Smooth muscle cell (in vitro differentiated cells): Measurements from ENCODE around the gene COTL1. TPM values are rescaled to one million over a fixed set of nuclear protein-coding genes. Genes with fewer than 3 reads are reported as not detected.
A peak's percentile ranks its signal among the peaks of the same experiment; 100 is the strongest.

ENCODE experiments used
- DNase-seq: peaks from one replicate; lab custom pipeline; 2025; ENCODE audit not compliant: unreplicated experiment; lab: John Stamatoyannopoulos, UW
- H2AFZ ChIP-seq: fragments of 200-600 bp; sonication (generic); 2 replicates; pipeline ENCODE4 v1.6.0; 2016; ENCODE audit warnings: antibody characterized with exemption, low read depth, mild to moderate bottlenecking
- H3F3A ChIP-seq: fragments of 200-600 bp; sonication (generic); 2 replicates; pipeline ENCODE4 v1.6.0; 2017; ENCODE audit warnings: antibody characterized with exemption, low read depth
- H3K27ac ChIP-seq: fragments of 200-600 bp; sonication (generic); 2 replicates; pipeline ENCODE4 v1.5.1; 2016; ENCODE audit warnings: low read depth, mild to moderate bottlenecking
- H3K27me3 ChIP-seq: fragments of 200-600 bp; sonication (generic); 2 replicates; pipeline ENCODE4 v1.6.1; 2016; ENCODE audit warnings: low read depth, mild to moderate bottlenecking
- H3K36me3 ChIP-seq: fragments of 200-600 bp; sonication (generic); 2 replicates; pipeline ENCODE4 v1.5.1; 2016; ENCODE audit warnings: low read depth
- H3K4me1 ChIP-seq: fragments of 200-600 bp; sonication (generic); 2 replicates; pipeline ENCODE4 v1.5.1; 2016; ENCODE audit warnings: low read depth
- H3K4me2 ChIP-seq: fragments of 200-600 bp; sonication (generic); 2 replicates; pipeline ENCODE4 v1.6.0; 2016; ENCODE audit warnings: mild to moderate bottlenecking
- H3K4me3 ChIP-seq: fragments of 200-600 bp; sonication (generic); 2 replicates; pipeline ENCODE4 v1.5.1; 2016; ENCODE audit warnings: mild to moderate bottlenecking
- H3K79me2 ChIP-seq: fragments of 200-600 bp; sonication (generic); 2 replicates; pipeline ENCODE4 v1.6.0; 2016; ENCODE audit warnings: low read depth, mild to moderate bottlenecking
- H3K9ac ChIP-seq: fragments of 200-600 bp; sonication (generic); 2 replicates; pipeline ENCODE4 v1.6.0; 2016; ENCODE audit warnings: low read depth
- H3K9me3 ChIP-seq: fragments of 200-600 bp; sonication (generic); replicated peaks from 2 replicates; pipeline ENCODE4 v1.5.1; 2016; ENCODE audit warnings: low read depth
- H4K20me1 ChIP-seq: fragments of 200-600 bp; sonication (generic); 2 replicates; pipeline ENCODE4 v1.6.0; 2016; ENCODE audit warnings: low read depth
- WGBS: methylation state at CpG from one replicate; pipeline ENCODE4 v1.1.7; 2016; ENCODE audit warnings: low lambda C conversion rate; 5-methylcytosine and 5-hydroxymethylcytosine counted together
- polyA plus RNA-seq: library from polyadenylated mRNA; unstranded; fragments of >200 nt; fragmentation: Nextera tagmentation; extraction: Ambion mirVana; gene quantifications from 2 replicates; pipeline ENCODE4 v1.2.1, GENCODE V29; 2016
- total RNA-seq: library from RNA; depleted of rRNA; stranded (reverse); fragments of >200 nt; gene quantifications from 2 replicates; pipeline ENCODE4 v1.2.3, GENCODE V29; 2014
- TF ChIP-seq, protein P1 (sequence below): fragments of 200-600 bp; sonication (generic); IDR thresholded peaks from 2 replicates; pipeline ENCODE4 v1.5.1; 2017; ENCODE audit warnings: borderline replicate concordance, mild to moderate bottlenecking, antibody characterized with exemption; ENCODE audit not compliant: insufficient read depth, poor library complexity, severe bottlenecking

The COTL1 gene
- total and polyA plus RNA-seq, 2 experiments from 2014 or later: 81.2 to 233 TPM

DNA sequence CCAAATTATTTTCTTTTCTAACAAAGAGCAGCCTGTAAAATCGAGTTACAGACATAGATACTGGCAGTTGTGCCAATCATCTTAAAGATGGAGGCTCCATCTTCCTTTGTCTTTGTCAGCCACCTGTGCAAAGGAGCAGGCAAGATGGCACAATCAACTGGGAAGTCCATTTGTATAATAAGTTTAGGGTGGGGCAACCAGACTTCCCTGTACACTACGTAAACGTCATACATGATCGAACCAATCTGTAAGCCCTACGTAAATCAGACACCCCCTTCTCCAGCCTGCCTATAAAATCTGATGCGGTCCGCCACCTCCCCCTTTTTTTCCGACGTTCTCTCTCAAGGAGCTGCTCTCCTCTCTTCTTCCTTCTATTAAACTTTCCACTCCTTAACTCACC, 82.0 kb downstream of the COTL1 start:
- WGBS: 86% methylated on average over 9 of the region's 9 CpGs

DNA sequence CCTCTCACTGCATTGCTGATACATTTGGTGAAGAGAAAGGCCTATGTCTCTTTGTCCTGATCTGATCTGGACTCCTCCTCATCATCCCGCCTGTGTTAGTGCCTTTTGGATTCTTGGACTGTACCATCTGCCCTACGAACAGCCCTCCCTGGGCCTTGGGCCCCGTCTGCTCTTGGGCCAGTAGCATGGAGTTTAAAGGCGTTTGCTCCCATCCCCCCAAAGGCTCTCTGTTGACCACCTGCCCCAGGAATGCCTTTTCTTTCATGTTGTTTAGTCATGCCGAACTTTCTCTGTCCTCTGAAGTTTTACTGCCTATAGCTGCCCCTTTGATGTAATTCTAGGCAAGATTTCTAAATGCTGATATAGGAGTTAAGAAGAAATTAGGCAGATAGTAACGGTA, 82.5 kb downstream of the COTL1 start:
- Histone ChIP-seq H4K20me1 (no peaks in the 10 kb centered on the region), H3K9me3 (no peaks in the 10 kb centered on the region), H3K9ac (no peak overlapping the region), H3F3A (peaks cover 23% of the 10 kb centered on the region), H2AFZ (peak overlapping the region; percentile 68), H3K27me3 (no peaks in the 10 kb centered on the region), H3K36me3 (no peaks in the 10 kb centered on the region), H3K27ac (no peak overlapping the region), H3K4me3 (no peak overlapping the region), H3K79me2 (no peaks in the 10 kb centered on the region), H3K4me1 (peaks cover 46% of the 10 kb centered on the region), H3K4me2 (peak overlapping the region; percentile 26)
- no peak for DNase-seq
- WGBS: 25% methylated on average over 6 of the region's 6 CpGs
- TF ChIP-seq, protein P1, sequence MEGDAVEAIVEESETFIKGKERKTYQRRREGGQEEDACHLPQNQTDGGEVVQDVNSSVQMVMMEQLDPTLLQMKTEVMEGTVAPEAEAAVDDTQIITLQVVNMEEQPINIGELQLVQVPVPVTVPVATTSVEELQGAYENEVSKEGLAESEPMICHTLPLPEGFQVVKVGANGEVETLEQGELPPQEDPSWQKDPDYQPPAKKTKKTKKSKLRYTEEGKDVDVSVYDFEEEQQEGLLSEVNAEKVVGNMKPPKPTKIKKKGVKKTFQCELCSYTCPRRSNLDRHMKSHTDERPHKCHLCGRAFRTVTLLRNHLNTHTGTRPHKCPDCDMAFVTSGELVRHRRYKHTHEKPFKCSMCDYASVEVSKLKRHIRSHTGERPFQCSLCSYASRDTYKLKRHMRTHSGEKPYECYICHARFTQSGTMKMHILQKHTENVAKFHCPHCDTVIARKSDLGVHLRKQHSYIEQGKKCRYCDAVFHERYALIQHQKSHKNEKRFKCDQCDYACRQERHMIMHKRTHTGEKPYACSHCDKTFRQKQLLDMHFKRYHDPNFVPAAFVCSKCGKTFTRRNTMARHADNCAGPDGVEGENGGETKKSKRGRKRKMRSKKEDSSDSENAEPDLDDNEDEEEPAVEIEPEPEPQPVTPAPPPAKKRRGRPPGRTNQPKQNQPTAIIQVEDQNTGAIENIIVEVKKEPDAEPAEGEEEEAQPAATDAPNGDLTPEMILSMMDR: no peak

More for the DNA sequence above, 82.0 kb downstream of the COTL1 start:
- H3K79me2 ChIP-seq: no peaks in the 10 kb centered on the region
- TF ChIP-seq, protein P1: no peak
- no peaks in the 10 kb centered on the region for H3K27me3 ChIP-seq
- H3K4me2 ChIP-seq: peak overlapping the region; percentile 26
- H3K4me1 ChIP-seq: peaks cover 46% of the 10 kb centered on the region
- DNase-seq: no peak
- no peaks in the 10 kb centered on the region for H3K36me3 ChIP-seq
- H3K27ac ChIP-seq: no peak overlapping the region
- peak overlapping the region; percentile 68 for H2AFZ ChIP-seq
- no peaks in the 10 kb centered on the region for H3K9me3 ChIP-seq
- H3K9ac ChIP-seq: no peak overlapping the region
- no peaks in the 10 kb centered on the region for H4K20me1 ChIP-seq
- H3K4me3 ChIP-seq: no peak overlapping the region
- peaks cover 23% of the 10 kb centered on the region for H3F3A ChIP-seq

DNA sequence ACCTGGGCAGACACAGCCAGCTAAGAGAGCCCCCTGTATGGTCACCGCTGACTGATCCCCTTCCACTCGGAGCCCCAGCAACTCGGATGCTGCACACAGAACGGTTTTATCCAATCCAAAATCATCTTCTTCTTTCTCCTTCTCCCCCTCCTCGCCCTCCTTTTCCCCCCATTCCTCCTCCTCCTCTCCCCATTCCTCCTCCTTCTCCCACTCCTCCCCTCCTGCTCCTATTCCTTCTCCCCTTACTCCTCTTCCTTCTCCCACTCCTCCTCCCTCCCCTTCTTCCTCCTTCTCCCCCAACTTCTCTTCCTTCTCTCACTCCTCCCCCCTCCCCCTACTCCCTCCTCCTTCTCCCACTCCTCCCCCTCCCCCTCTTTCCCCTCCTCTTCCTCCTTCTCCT, 83.1 kb downstream of the COTL1 start:
- 88% methylated on average over 4 of the region's 5 CpGs for WGBS
- H2AFZ ChIP-seq: no peak overlapping the region
- H3K27ac ChIP-seq: no peak overlapping the region
- no peaks in the 10 kb centered on the region for H3K36me3 ChIP-seq
- TF ChIP-seq, protein P1: no peak
- peaks cover 23% of the 10 kb centered on the region for H3F3A ChIP-seq
- peaks cover 46% of the 10 kb centered on the region for H3K4me1 ChIP-seq
- no peaks in the 10 kb centered on the region for H3K9me3 ChIP-seq
- DNase-seq: no peak
- H3K9ac ChIP-seq: no peak overlapping the region
- no peak overlapping the region for H3K4me3 ChIP-seq
- H4K20me1 ChIP-seq: no peaks in the 10 kb centered on the region
- no peaks in the 10 kb centered on the region for H3K79me2 ChIP-seq
- no peaks in the 10 kb centered on the region for H3K27me3 ChIP-seq
- no peak overlapping the region for H3K4me2 ChIP-seq

DNA sequence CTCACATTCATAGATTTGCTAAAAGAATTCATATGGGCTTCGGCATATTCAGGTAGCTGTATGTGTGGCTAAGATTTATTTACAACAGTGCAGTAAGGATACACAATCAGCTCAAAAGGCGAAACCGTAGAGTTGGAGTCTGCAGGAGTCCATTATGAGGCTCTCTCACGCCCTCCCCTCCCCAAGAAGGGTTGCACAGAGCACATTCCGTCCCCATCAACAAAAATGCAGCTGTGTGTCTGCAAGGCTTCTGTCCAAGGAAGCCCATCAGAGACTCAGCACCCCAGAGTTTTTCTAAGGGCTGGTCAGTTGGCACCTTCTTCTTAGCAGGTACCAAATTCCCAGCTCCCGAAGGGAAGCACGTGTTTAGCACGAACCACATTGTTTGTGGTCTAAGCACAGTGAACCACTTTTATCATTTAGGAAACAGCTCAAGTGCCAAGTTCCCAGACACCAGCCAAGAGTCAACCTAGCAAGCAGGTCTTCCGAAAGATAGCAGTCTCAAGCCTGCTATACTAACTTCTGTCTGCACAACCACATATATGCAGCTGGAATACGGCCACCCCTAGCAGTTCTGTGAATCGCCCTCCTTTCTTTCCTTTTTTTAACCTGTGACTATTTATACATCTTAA, 84.9 kb downstream of the COTL1 start:
- no peak overlapping the region for H3K9ac ChIP-seq

More for the DNA sequence above, 84.9 kb downstream of the COTL1 start:
- Histone ChIP-seq H3K4me3 (no peak overlapping the region), H3K9me3 (no peaks in the 10 kb centered on the region), H3K4me1 (peaks cover 45% of the 10 kb centered on the region), H3F3A (peaks cover 23% of the 10 kb centered on the region), H2AFZ (no peak overlapping the region), H3K36me3 (no peaks in the 10 kb centered on the region), H3K27me3 (no peaks in the 10 kb centered on the region), H4K20me1 (no peaks in the 10 kb centered on the region), H3K79me2 (no peaks in the 10 kb centered on the region), H3K27ac (peak overlapping the region; percentile 84), H3K4me2 (peak overlapping the region; percentile 38)
- 74% methylated on average over 11 of the region's 11 CpGs for WGBS
- TF ChIP-seq, protein P1: no peak
- DNase-seq: no peak
